KMS-11 (cell line): ENCODE data around the gene AAK1.

Experiments
- H2AFZ ChIP-seq: fragments of 200-600 bp; sonication (generic); 2 replicates; pipeline ENCODE4 v1.6.1; 2016; ENCODE audit warnings: antibody characterized with exemption, mixed run types, low read depth
- H3K27ac ChIP-seq: fragments of 200-600 bp; sonication (generic); 2 replicates; pipeline ENCODE4 v1.6.1; 2016; ENCODE audit warnings: mild to moderate bottlenecking, mixed run types
- H3K27me3 ChIP-seq: fragments of 200-600 bp; sonication (generic); 2 replicates; pipeline ENCODE4 v1.6.1; 2017; ENCODE audit warnings: mild to moderate bottlenecking, low read depth, mixed run types, moderate library complexity; ENCODE audit not compliant: insufficient read depth
- H3K36me3 ChIP-seq: fragments of 200-600 bp; sonication (generic); 2 replicates; pipeline ENCODE4 v1.6.1; 2017; ENCODE audit warnings: mild to moderate bottlenecking, mixed run types; ENCODE audit not compliant: insufficient read depth
- H3K4me1 ChIP-seq: fragments of 200-600 bp; sonication (generic); 2 replicates; pipeline ENCODE4 v1.6.1; 2016; ENCODE audit warnings: mild to moderate bottlenecking, low read depth, mixed run types; ENCODE audit not compliant: poor library complexity, severe bottlenecking
- H3K4me2 ChIP-seq: fragments of 200-600 bp; sonication (generic); 2 replicates; pipeline ENCODE4 v1.7.0; 2016; ENCODE audit warnings: mild to moderate bottlenecking, mixed run types
- H3K4me3 ChIP-seq: fragments of 200-600 bp; sonication (generic); IDR thresholded peaks from 2 replicates; pipeline ENCODE4 v1.6.1; 2017; ENCODE audit warnings: low read depth, low read length, mixed read lengths; ENCODE audit not compliant: insufficient read depth
- H3K79me2 ChIP-seq: fragments of 200-600 bp; sonication (generic); 2 replicates; pipeline ENCODE4 v1.6.1; 2016; ENCODE audit warnings: low read depth, mixed run types; ENCODE audit not compliant: insufficient read depth
- H3K9ac ChIP-seq: fragments of 200-600 bp; sonication (generic); 2 replicates; pipeline ENCODE4 v1.6.1; 2016; ENCODE audit warnings: mild to moderate bottlenecking, mixed run types
- H4K20me1 ChIP-seq: fragments of 200-600 bp; sonication (generic); 2 replicates; pipeline ENCODE4 v1.6.1; 2016; ENCODE audit warnings: mild to moderate bottlenecking, mixed run types; ENCODE audit not compliant: insufficient read depth
- TF ChIP-seq, protein P1 (sequence below): fragments of 200-600 bp; sonication (generic); conservative IDR thresholded peaks from 2 replicates; pipeline ENCODE4 v1.6.1; 2017; ENCODE audit warnings: low read depth, mild to moderate bottlenecking, antibody characterized with exemption, low read length, moderate library complexity, mixed read lengths

The AAK1 gene

DNA sequence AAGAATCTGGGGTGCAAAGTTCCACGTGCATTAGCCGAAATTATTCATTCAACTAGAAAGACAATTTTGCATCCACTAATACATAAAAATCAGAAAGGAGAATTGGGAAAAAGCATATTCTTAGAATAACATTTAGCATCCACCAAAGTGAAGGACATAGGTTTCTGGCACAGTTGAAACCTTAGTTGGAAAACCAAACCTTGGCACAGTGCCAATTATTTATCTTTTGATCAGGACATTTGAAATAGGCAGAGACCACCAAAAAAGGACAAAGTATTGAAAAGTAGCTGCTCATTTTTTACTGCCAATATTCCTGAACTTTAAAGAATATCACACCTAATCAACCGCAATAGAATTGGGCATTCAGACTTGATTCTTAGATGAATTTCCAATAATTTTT is 180.8 kb downstream of the AAK1 start:
- H2AFZ ChIP-seq = no peak overlapping the region
- H3K27me3 ChIP-seq = no peaks in the 10 kb centered on the region
- H3K4me2 ChIP-seq = no peak overlapping the region
- no peaks in the 10 kb centered on the region for H3K4me1 ChIP-seq
- no peak overlapping the region for H3K27ac ChIP-seq
- no peak overlapping the region for H3K4me3 ChIP-seq
- no peaks in the 10 kb centered on the region for H4K20me1 ChIP-seq
- no peaks in the 10 kb centered on the region for H3K36me3 ChIP-seq
- no peak overlapping the region for H3K9ac ChIP-seq
- TF ChIP-seq, protein P1, sequence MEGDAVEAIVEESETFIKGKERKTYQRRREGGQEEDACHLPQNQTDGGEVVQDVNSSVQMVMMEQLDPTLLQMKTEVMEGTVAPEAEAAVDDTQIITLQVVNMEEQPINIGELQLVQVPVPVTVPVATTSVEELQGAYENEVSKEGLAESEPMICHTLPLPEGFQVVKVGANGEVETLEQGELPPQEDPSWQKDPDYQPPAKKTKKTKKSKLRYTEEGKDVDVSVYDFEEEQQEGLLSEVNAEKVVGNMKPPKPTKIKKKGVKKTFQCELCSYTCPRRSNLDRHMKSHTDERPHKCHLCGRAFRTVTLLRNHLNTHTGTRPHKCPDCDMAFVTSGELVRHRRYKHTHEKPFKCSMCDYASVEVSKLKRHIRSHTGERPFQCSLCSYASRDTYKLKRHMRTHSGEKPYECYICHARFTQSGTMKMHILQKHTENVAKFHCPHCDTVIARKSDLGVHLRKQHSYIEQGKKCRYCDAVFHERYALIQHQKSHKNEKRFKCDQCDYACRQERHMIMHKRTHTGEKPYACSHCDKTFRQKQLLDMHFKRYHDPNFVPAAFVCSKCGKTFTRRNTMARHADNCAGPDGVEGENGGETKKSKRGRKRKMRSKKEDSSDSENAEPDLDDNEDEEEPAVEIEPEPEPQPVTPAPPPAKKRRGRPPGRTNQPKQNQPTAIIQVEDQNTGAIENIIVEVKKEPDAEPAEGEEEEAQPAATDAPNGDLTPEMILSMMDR = no peak
- no peaks in the 10 kb centered on the region for H3K79me2 ChIP-seq

GRCh38 chr2:69461404-69461803 is 182.1 kb downstream of the AAK1 start:
- H3K9ac ChIP-seq = no peak overlapping the region
- no peaks in the 10 kb centered on the region for H3K27me3 ChIP-seq
- H3K4me2 ChIP-seq = no peak overlapping the region
- no peaks in the 10 kb centered on the region for H3K79me2 ChIP-seq
- no peaks in the 10 kb centered on the region for H3K36me3 ChIP-seq
- TF ChIP-seq, protein P1 = no peak
- H2AFZ ChIP-seq = no peak overlapping the region
- H3K4me1 ChIP-seq = no peaks in the 10 kb centered on the region
- no peak overlapping the region for H3K27ac ChIP-seq
- H4K20me1 ChIP-seq = no peaks in the 10 kb centered on the region
- no peak overlapping the region for H3K4me3 ChIP-seq

DNA sequence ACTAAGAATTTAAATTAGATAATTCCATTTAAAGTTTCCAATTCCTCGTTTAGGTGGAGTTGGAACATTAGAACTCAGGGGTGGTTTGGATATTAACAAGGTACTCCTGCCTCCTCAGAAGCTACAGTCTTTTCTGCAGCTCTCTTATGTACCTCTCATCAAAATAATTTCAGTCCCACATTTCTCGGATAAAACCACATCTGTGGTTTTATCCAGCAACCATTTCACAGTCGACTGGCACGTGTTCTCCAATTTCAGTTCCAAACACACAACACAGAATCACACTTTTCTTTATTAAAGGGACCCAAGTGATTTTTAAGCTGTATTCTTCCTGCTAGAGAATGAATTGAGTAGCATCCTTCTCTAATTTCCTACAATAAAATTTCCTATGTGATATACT is 183.6 kb downstream of the AAK1 start:
- TF ChIP-seq, protein P1 = no peak
- H3K4me2 ChIP-seq = no peak overlapping the region
- no peak overlapping the region for H3K4me3 ChIP-seq
- no peak overlapping the region for H3K9ac ChIP-seq
- no peaks in the 10 kb centered on the region for H3K27me3 ChIP-seq
- no peak overlapping the region for H3K27ac ChIP-seq
- H3K4me1 ChIP-seq = no peaks in the 10 kb centered on the region
- no peaks in the 10 kb centered on the region for H3K36me3 ChIP-seq
- H3K79me2 ChIP-seq = no peaks in the 10 kb centered on the region
- H4K20me1 ChIP-seq = no peaks in the 10 kb centered on the region
- no peak overlapping the region for H2AFZ ChIP-seq

- Histone ChIP-seq H3K9ac (no peak overlapping the region), H3K27ac (no peak overlapping the region), H3K4me2 (no peak overlapping the region), H3K27me3 (no peaks in the 10 kb centered on the region), H3K4me1 (peaks cover 17% of the 10 kb centered on the region), H3K79me2 (no peaks in the 10 kb centered on the region), H2AFZ (no peak overlapping the region), H3K4me3 (no peak overlapping the region), H4K20me1 (no peaks in the 10 kb centered on the region), H3K36me3 (no peaks in the 10 kb centered on the region)
- TF ChIP-seq, protein P1 = no peak
Observed at GRCh38 chr2:69456950-69457445, 186.5 kb downstream of the AAK1 start.
